AG08396 (cell line): ENCODE results near the gene TNFSF13.

Source experiments
- DNase-seq: peaks from one replicate; pipeline ENCODE4 v3.0.0; 2012; ENCODE audit warnings: low spot score, mixed read lengths

Gene TNFSF13

GRCh38 chr17:7552621-7553051, 5.9 kb upstream of the TNFSF13 start:
- no peak for DNase-seq

- no peak for DNase-seq
Measured at GRCh38 chr17:7553356-7553755, 5.2 kb upstream of the TNFSF13 start.

GRCh38 chr17:7555320-7555948, 3.1 kb upstream of the TNFSF13 start:
- no peak for DNase-seq

DNA sequence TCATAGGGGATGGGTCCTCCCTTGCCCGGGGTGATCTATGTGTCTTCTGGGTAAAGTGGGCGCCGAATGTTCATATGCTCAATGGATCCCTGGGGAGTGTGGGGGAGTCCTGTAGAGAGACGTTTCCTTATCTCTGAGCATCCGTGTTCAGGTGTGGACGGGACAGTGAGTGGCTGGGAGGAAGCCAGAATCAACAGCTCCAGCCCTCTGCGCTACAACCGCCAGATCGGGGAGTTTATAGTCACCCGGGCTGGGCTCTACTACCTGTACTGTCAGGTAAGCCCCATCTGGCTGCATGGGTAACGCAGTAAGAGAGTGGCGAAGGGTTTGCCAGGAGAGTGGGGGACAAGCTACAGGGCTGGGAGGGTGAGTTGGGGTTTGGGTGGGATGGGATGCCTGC, 1.9 kb upstream of the TNFSF13 start:
- DNase-seq, result no peak

- DNase-seq, result no peak
Measured at GRCh38 chr17:7557147-7557764, 1.3 kb upstream of the TNFSF13 start.

- peak; percentile 55 for DNase-seq
Measured at GRCh38 chr17:7557775-7558543, 591 bp upstream of the TNFSF13 start.

DNA sequence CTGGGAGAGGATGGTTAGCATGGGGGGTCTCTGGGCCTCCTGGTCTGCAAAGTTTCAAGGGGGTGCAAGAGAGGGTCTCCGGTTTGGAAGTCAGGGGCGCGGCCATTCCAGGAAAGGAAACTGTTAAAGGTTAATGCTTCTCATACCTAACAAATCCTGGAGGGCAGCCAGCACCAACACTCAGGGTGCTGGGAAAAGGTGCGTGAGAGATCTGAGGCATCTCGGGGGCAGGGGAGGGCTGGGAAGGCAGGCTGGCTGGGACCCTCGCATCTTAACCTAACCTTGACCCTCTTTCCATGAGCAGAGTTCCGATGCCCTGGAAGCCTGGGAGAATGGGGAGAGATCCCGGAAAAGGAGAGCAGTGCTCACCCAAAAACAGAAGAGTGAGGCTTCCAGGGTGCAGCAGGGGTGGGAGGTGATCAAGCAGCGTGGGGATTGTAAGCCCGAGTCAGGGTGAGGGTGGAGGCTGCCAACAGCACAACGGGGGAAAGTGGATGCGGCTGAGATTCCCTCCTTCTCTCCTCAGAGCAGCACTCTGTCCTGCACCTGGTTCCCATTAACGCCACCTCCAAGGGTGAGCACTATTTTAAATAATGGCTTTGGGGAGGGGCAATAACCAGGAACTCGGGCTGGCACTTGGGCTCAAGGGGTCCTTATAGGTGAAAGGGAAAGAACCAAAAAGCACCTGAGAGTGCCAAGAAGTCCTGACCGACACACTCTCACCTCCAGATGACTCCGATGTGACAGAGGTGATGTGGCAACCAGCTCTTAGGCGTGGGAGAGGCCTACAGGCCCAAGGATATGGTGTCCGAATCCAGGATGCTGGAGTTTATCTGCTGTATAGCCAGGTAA, 996 bp downstream of the TNFSF13 start:
- no peak for DNase-seq

DNA sequence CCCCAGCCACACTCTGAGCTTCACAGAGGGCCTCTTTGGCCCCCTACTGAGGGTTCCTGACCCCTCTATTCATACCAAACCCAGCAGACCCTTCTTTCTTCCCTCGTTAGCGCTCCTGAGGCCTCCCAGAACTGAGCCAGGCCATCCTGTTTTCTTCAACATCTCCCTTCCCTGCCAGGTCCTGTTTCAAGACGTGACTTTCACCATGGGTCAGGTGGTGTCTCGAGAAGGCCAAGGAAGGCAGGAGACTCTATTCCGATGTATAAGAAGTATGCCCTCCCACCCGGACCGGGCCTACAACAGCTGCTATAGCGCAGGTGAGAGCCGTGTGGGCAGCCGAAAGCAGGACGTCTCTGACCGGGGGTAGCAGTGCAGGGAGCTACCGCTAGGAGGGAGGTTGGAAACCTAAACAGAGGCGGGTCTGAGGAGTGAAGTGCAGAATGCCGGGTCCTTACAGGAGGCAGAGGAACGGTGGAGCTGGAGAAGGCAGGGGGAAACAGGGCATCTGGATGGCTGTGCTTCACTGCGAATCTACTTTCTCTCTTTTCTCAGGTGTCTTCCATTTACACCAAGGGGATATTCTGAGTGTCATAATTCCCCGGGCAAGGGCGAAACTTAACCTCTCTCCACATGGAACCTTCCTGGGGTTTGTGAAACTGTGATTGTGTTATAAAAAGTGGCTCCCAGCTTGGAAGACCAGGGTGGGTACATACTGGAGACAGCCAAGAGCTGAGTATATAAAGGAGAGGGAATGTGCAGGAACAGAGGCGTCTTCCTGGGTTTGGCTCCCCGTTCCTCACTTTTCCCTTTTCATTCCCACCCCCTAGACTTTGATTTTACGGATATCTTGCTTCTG, 1.9 kb downstream of the TNFSF13 start:
- DNase-seq, result peak; percentile 76

- peak; percentile 92 for DNase-seq
Measured at GRCh38 chr17:7561028-7561575, 2.6 kb downstream of the TNFSF13 start.

DNA sequence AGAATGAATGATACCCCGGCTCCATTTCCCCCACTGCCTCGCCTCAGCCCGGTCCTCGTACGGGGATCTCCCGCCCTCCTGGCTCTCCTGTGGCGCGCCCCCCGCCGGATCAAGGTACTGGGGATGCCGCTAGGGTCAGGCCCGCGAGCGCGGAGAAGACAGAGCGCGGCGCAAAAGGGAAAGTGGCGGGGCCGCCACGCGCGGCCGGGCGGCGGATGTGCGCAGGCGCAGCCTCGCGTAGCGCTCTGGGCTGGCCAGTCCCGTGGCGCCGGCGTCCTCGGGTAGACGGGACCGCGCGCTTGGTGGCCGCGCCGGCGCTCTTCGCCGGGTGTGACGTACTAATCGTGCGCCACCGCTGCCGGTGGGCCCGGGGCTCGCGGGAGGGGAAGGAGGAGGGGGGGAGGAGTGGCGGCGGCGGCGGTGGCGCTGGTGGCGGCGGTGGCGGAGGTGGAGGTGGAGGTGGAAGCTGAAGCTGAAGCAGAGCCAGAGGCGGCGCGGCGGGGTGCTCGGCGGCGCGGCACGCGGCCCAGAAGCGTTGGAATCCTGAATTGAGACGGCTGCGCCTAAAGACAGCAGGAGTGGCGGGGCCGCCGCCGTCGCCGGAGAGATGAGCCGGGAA, 3.1 kb downstream of the TNFSF13 start, which contains the start of gene SENP3:
TSS of gene SENP3 (plus strand) at position 331 of the 619 bp plus-strand sequence. CDS start 1,158 bp downstream, outside the sequence.
- peak; percentile 100 for DNase-seq

- peak; percentile 54 for DNase-seq
Measured at GRCh38 chr17:7562208-7562605, 3.7 kb downstream of the TNFSF13 start.

DNA sequence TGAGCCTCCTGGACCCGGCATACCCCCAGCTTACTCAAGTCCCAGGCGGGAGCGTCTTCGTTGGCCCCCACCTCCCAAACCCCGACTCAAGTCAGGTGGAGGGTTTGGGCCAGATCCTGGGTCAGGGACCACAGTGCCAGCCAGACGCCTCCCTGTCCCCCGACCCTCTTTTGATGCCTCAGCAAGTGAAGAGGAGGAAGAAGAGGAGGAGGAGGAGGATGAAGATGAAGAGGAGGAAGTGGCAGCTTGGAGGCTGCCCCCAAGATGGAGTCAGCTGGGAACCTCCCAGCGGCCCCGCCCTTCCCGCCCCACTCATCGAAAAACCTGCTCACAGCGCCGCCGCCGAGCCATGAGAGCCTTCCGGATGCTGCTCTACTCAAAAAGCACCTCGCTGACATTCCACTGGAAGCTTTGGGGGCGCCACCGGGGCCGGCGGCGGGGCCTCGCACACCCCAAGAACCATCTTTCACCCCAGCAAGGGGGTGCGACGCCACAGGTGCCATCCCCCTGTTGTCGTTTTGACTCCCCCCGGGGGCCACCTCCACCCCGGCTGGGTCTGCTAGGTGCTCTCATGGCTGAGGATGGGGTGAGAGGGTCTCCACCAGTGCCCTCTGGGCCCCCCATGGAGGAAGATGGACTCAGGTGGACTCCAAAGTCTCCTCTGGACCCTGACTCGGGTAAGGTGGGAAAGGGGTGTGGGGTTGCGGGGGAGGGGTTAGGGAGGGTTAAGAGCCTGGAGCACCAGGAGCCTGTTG, 4.7 kb downstream of the TNFSF13 start:
- no peak for DNase-seq

DNA sequence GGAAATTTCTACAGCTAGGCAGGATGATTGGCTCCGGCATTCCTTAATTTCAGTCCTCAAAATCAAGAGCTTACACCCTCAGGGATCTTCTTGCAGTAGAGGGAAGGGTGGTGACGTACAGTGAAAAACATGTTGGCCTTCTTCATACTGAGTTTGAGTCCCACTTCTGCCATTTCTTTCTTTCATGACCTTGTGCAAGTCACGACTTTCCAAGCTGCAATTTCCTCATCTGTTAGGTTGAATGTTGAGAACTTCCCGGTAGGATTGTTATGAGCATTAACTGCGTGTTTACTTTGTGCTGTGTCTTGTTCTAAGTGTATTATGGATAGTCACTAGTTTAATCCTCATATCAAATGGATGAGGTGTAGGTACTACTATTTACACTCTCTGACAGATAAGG, 11.0 kb downstream of the TNFSF13 start:
- DNase-seq, result no peak

GRCh38 chr17:7570351-7570750, 11.8 kb downstream of the TNFSF13 start:
- no peak for DNase-seq

DNA sequence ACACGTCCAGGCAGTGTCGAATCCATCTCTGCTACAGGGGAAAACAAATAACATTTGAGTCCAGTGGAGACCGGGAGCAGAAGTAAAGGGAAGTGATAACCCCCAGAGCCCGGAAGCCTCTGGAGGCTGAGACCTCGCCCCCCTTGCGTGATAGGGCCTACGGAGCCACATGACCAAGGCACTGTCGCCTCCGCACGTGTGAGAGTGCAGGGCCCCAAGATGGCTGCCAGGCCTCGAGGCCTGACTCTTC, 13.7 kb downstream of the TNFSF13 start:
- no peak for DNase-seq

- peak; percentile 99 for DNase-seq
Measured at GRCh38 chr17:7572588-7573323, 14.2 kb downstream of the TNFSF13 start.

GRCh38 chr17:7573324-7574080, 15.0 kb downstream of the TNFSF13 start:
- DNase-seq, result peak; percentile 92

DNA sequence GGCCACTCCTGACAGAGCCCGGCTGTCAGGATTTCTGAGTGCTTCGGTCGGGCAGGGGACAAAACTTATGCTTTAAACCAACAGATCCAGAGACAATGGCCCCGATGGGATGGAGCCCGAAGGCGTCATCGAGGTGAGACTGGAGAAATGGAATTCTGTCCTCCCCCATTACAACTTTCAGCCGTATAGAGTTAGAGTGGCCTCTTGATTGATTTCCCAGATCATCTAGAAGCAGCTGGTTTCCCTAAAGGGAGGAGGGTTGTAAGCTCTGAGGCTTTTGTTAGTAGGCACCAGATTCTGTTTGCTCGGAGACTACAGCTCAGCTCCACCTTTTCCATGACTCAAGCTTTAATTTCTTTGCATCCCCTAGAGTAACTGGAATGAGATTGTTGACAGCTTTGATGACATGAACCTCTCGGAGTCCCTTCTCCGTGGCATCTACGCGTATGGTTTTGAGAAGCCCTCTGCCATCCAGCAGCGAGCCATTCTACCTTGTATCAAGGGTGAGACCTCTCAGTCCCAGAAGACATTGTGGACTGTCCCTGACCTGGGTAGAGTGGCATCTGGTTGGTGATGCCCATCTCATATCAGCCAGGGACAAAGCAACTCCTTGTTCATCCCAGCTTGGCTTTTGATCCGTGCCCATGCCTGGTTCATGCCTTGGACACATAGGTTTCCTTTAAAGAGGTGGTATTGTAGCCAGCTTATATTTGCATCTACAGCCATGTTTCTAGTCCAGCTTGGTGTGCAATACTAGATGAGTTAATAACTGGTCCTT, 15.8 kb downstream of the TNFSF13 start:
- DNase-seq, result no peak
